Posterior vena cava (tissue), 2 donors: ENCODE measurements around the gene CIB1. TPM values are rescaled to one million over a fixed set of nuclear protein-coding genes. Genes with fewer than 3 reads are reported as not detected.
"Not testable (repeated sequence)": the region's sequence is repeated elsewhere in the genome, so short reads cannot be mapped to it uniquely, and the experiment has no call there.

Experiments used
- DNase-seq: peaks from one replicate; pipeline ENCODE4 v3.0.0-alpha.2; 2020; ENCODE audit warnings: low spot score
- intact Hi-C, 2 donors: fragments of 100-400 bp; cut with DNase I; formaldehyde crosslinking; loops; one replicate each; pipeline versions ENCODE4 v1.14.1 to v1.14.2; 2022 to 2023
- long read RNA-seq, 2 donors: library from polyadenylated mRNA; unstranded; transcript quantifications; one replicate each; pipeline ENCODE4 v2.0.0, GENCODE V29; 2020 to 2021
- total RNA-seq, 2 donors: library from RNA; stranded (reverse); fragmentation: NEBNext Ultra II Directional; extraction: Animal tissue kit (Norgen Biotek cat#: 25700); gene quantifications; one replicate each; pipeline ENCODE4 v1.2.1, GENCODE V29; 2021
- donor health status: DM: yes; HTN: yes; CAD: no.
- donor health status: DM: yes; HTN: yes; CAD: no.

CIB1 gene
- total RNA-seq, result 10 to 100 TPM; 37.5 to 41.6 TPM
- long read RNA-seq, donor 1, transcript CIB1-201 (7 exons, 1,247 nt), result major isoform, 12 of 13 reads
- long read RNA-seq, donor 1, partial matches to known transcripts, result 0 of 13 reads
- long read RNA-seq, donor 1, other reads (novel, unspliced or antisense), result 1 of 13 reads
- long read RNA-seq, donor 2, transcript CIB1-201 (7 exons, 1,247 nt), result major isoform, 52 of 68 reads
- long read RNA-seq, donor 2, partial matches to known transcripts, result 2 of 68 reads
- long read RNA-seq, donor 2, other reads (novel, unspliced or antisense), result 14 of 68 reads

- intact Hi-C loops, result loop anchor here in 1 of 2 donors (10.0 kb wide), 1 partner anchor 479 kb away; the partner anchor contains the start of gene MESP1
- DNase-seq, result peak; percentile 99
Measured at GRCh38 chr15:90233387-90234095, at the start of gene CIB1. CIB1 (minus strand) TSS chr15:90233941; CDS start chr15:90233885, 56 bp downstream.

- intact Hi-C loops, result loop anchor here in 1 of 2 donors (2.0 kb wide), 1 partner anchor 29 kb away; no protein-coding TSS in a partner anchor
- not testable (repeated sequence) for DNase-seq
Measured at GRCh38 chr15:90281637-90282036, 47.9 kb upstream of the CIB1 start.

- intact Hi-C loops, DNase-seq: not testable (repeated sequence)
Measured at GRCh38 chr15:90280743-90281142, 47.0 kb upstream of the CIB1 start.

- DNase-seq, intact Hi-C loops: not testable (repeated sequence)
Measured at GRCh38 chr15:90278467-90278866, 44.7 kb upstream of the CIB1 start.

DNA sequence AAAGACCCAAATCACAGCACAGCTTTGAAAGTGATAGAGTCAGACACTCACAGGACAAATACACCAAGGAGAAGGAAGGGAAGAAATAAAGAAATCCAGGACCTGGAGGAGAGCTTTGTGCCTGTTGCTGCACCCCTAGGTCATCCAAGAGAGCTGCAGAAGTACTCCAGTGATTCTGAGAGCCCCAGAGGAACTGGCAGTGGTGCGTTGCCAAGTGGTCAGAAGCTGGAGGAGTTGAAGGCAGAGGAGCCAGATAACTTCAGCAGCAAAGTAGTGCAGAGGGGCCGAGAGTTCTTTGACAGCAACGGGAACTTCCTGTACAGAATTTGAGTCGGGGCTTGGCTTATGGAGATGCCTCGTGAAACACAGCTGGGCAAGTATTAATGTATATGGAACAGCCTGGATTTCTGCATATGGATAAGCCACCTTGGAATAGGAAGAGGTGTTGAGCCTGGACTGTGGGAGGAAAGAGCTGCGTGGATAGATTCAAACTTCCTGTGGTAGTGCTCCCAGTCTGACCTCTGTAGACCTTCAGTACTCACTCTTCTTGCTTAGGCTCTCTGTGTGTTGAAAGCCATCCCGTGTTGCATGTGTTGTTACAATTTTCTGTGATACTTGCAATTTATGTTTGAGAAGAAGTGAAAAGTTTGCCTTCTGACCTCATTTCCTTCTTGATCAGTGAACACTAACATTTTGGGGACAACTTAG, 37.9 kb upstream of the CIB1 start:
- no peak for DNase-seq
- intact Hi-C loops, result no loop called here

- no peak for DNase-seq
- intact Hi-C loops, result no loop called here
Measured at GRCh38 chr15:90270502-90271150, 36.9 kb upstream of the CIB1 start.

- no peak for DNase-seq
- intact Hi-C loops, result no loop called here
Measured at GRCh38 chr15:90268415-90268814, 34.7 kb upstream of the CIB1 start.

DNA sequence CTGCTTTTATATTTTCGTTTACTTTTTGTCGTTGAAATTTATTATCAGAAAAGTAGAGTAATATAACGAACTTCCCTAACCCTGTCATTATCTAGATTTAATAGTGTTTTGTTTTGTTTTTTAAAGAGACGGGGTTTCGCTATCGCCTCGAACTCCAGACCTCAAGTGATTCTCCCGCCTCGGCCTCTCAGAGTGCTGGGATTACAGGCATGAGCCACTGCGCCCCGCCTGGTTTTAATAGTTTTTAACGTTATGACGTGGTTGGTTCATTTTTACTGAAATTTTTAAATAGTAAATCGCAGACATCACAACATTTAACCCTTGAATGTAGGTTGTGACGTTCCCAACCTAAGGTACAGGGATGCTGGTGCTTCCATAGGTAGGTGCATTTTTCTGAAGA, 32.7 kb upstream of the CIB1 start:
- intact Hi-C loops, result no loop called here
- DNase-seq, result no peak

- intact Hi-C loops, result no loop called here
- no peak for DNase-seq
Measured at GRCh38 chr15:90266061-90266431, 32.3 kb upstream of the CIB1 start.

- peak; percentile 98 for DNase-seq
- intact Hi-C loops, result no loop called here
Measured at GRCh38 chr15:90265271-90266060, 31.7 kb upstream of the CIB1 start, which contains the start of gene NGRN. NGRN (plus strand) TSS chr15:90265672; CDS start chr15:90265713, 41 bp downstream.

- peak; percentile 35 for DNase-seq
- intact Hi-C loops, result no loop called here
Measured at GRCh38 chr15:90264671-90265070, 30.9 kb upstream of the CIB1 start.

DNA sequence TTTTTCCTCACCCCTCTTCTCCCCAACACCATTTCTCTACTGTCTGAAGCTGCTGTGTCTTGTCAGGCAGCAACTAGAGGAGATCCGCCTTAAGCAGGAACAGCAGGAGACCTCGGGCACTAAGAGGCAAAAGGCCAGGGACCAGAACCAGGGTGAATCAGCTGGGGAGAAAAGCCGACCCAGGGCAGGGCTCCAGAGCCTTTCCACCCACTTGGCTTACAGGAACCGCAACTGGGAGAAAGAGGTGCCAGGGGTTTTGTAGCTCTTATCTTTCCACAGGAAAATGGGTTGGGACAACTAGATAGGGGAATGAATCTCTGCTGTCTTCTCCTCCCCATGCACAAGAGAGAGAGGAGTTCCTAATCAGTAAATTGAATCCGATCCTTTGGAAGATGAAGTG, 28.7 kb upstream of the CIB1 start:
- intact Hi-C loops, result no loop called here
- peak; percentile 34 for DNase-seq

GRCh38 chr15:90261811-90262210, 28.1 kb upstream of the CIB1 start:
- intact Hi-C loops, result no loop called here
- peak; percentile 43 for DNase-seq

DNA sequence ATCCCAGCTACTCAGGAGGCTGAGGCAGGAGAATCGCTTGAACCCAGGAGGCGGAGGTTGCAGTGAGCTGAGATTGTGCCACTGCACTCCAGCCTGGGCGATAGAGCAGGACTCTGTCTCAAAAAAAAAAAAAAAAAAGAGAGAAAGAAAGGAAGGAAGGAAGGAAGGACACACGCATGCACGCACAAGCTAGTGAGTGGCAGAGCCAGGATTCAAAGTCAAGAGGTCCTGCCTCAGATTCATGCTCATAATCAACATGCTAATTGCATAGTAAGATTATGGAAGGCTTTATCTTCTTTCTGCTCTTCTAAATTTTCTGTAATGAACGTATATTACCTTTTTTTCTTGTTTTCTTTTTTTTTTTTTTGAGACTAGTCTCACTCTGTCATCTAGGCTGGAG, 27.0 kb upstream of the CIB1 start:
- DNase-seq, intact Hi-C loops: not testable (repeated sequence)

DNA sequence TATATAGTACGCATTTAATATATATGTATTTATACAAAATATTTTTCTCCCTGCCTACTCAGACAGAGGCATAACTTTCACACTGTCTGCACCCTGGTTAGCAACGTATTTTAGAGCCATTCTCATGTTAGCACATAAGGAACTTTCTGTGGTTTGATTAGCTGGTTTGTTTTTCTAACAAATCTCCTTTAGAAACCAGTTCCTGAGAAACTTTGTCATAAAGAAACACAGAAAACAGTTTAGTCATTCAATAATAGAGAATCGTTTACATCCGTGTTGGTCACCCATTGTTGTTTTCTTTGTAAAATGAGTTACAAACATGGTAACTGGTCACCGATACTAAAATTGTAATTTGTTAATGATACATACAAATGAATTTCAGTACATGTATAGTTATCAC, 25.8 kb upstream of the CIB1 start:
- no peak for DNase-seq
- intact Hi-C loops, result no loop called here

DNA sequence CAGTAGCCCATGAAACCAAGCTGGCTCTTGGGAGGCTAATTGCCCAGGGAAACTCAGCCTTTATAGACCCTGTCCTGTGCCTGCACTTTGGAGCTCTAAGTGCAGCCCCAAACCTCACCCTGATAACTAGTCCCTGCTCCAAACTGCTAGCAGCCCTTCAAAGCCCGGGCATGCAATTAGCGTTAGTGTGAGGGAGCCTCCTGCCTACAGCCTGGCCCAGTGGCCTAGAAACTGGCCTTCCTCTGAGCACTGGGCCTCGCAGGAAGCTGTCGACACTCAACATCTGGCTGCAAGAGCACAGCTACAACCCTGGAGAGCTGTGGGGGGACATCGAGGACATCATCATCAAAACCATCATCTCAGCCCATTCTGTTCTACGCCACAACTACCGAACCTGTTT, 24.0 kb upstream of the CIB1 start:
- intact Hi-C loops, result no loop called here
- DNase-seq, result peak; percentile 24

GRCh38 chr15:90249203-90249863, 15.6 kb upstream of the CIB1 start, which contains the start of gene TTLL13:
TTLL13 (plus strand) TSS chr15:90249556; CDS start chr15:90250631, 1,075 bp downstream.
- peak; percentile 98 for DNase-seq
- intact Hi-C loops, result no loop called here

- intact Hi-C loops, result no loop called here
- no peak for DNase-seq
Measured at GRCh38 chr15:90248789-90249202, 15.1 kb upstream of the CIB1 start.
